Gastroesophageal sphincter (tissue), 4 donors: ENCODE data around the gene SYT14. TPM values are rescaled to one million over a fixed set of nuclear protein-coding genes. Genes with fewer than 3 reads are reported as not detected.
"Not testable (repeated sequence)": the region's sequence is repeated elsewhere in the genome, so short reads cannot be mapped to it uniquely, and the experiment has no call there.

Experiments
- ATAC-seq: fragments of 150-250 bp; one replicate; pipeline ENCODE4 v1.9.1; 2016; ENCODE audit warnings: mild to moderate bottlenecking, moderate library complexity
- H3K27ac ChIP-seq, 4 donors: fragments of 200-600 bp; sonication (generic) in 3 of 4; 1 replicate in 3 of 4; 2 replicates in 1 of 4; pipeline ENCODE4 v1.5.1; 2016 to 2019
- H3K27me3 ChIP-seq: fragments of 200-600 bp; sonication (generic); one replicate; pipeline ENCODE4 v1.5.1; 2019
- H3K36me3 ChIP-seq, 2 donors: fragments of 200-600 bp; sonication (generic); one replicate each; pipeline ENCODE4 v1.5.1; 2019; ENCODE audit warnings: control low read depth in 1 of 2
- H3K4me1 ChIP-seq, 3 donors: fragments of 200-600 bp; sonication (generic); 1 replicate in 2 of 3; 2 replicates in 1 of 3; pipeline ENCODE4 v1.5.1; 2016 to 2019; ENCODE audit warnings: control low read depth in 2 of 3
- H3K4me3 ChIP-seq, 2 donors: fragments of 200-600 bp; sonication (generic); one replicate each; pipeline ENCODE4 v1.5.1; 2019; ENCODE audit warnings: mild to moderate bottlenecking in 1 of 2, moderate library complexity in 1 of 2
- H3K9me3 ChIP-seq, 3 donors: fragments of 200-600 bp; sonication (generic); one replicate each; pipeline ENCODE4 v1.5.1; 2017 to 2019; ENCODE audit warnings: control low read depth in 2 of 3
- CTCF ChIP-seq, 4 experiments: fragments of 200-600 bp in 2 of 4; fragments of 450-650 bp in 2 of 4; sonication (generic) in 1 of 4; IDR thresholded peaks; one replicate each; pipeline ENCODE4 v1.5.1; 2017 to 2019; ENCODE audit warnings: antibody characterized with exemption in 4 of 4, mild to moderate bottlenecking in 2 of 4, moderate library complexity in 2 of 4
- EP300 ChIP-seq: sonication (generic); formaldehyde crosslinking; IDR thresholded peaks from one replicate; pipeline ENCODE4 v1.6.1; 2017; ENCODE audit warnings: antibody characterized with exemption, mild to moderate bottlenecking
- POLR2A ChIP-seq, 2 donors: fragments of 450-650 bp; IDR thresholded peaks; one replicate each; pipeline ENCODE4 v1.6.1; 2017; ENCODE audit warnings: antibody characterized with exemption in 2 of 2, mild to moderate bottlenecking in 2 of 2, moderate library complexity in 1 of 2
- POLR2AphosphoS5 ChIP-seq: sonication (generic); formaldehyde crosslinking; IDR thresholded peaks from one replicate; pipeline ENCODE4 v1.6.1; 2017; ENCODE audit warnings: antibody characterized with exemption
- WGBS, 2 donors: methylation state at CpG; one replicate each; pipeline ENCODE4 v1.1.5; 2018; ENCODE audit warnings: low coverage in 1 of 2; 5-methylcytosine and 5-hydroxymethylcytosine counted together
- total RNA-seq, 4 donors: library from RNA; depleted of rRNA; stranded (reverse); fragments of >200 nt; gene quantifications; one replicate each; pipeline ENCODE4 v1.1.0, GENCODE V29; 2016

The SYT14 gene
- total RNA-seq, 4 donors from 2014 or later = under 0.01 to 0.27 TPM; not detected in 2

GRCh38 chr1:210170220-210170619 is 232.2 kb downstream of the SYT14 start:
- Histone ChIP-seq H3K27ac (no peak overlapping the region), H3K27me3 (peaks cover 10% of the 10 kb centered on the region), H3K4me1 (no peaks in the 10 kb centered on the region), H3K4me3 (no peak overlapping the region), H3K9me3 (no peaks in the 10 kb centered on the region), H3K36me3 (no peaks in the 10 kb centered on the region)
- ATAC-seq = no peak
- 32 to 41% methylated on average over 7 of the region's 7 CpGs for WGBS, 2 donors
- no peak for TF ChIP-seq CTCF (IDR thresholded peaks at IDR 0.05)
- no peak for TF ChIP-seq EP300

- Histone ChIP-seq H3K4me1 (no peaks in the 10 kb centered on the region), H3K27me3 (peaks cover 10% of the 10 kb centered on the region), H3K36me3 (no peaks in the 10 kb centered on the region), H3K27ac (no peak overlapping the region), H3K9me3 (no peaks in the 10 kb centered on the region), H3K4me3 (no peak overlapping the region)
- no peak for ATAC-seq
- TF ChIP-seq POLR2AphosphoS5 (no peak), EP300 (no peak), CTCF (IDR thresholded peaks at IDR 0.05) (no peak), POLR2A (IDR thresholded peaks at IDR 0.05) (no peak)
- WGBS, 2 donors = 90 to 94% methylated on average over 4 to 7 of the region's 8 CpGs
These were observed 236.1 kb downstream of the SYT14 start for GRCh38 chr1:210174133-210174532.

GRCh38 chr1:210185063-210185462 is 247.0 kb downstream of the SYT14 start:
- Histone ChIP-seq H3K4me3 (no peak overlapping the region), H3K4me1 (no peaks in the 10 kb centered on the region), H3K27me3 (no peaks in the 10 kb centered on the region), H3K27ac (no peak overlapping the region), H3K36me3 (no peaks in the 10 kb centered on the region), H3K9me3 (no peaks in the 10 kb centered on the region)
- WGBS, 2 donors = 53 to 88% methylated on average over 2 of the region's 2 CpGs
- ATAC-seq = no peak
- TF ChIP-seq POLR2A (IDR thresholded peaks at IDR 0.05) (no peak), EP300 (no peak), POLR2AphosphoS5 (no peak), CTCF (IDR thresholded peaks at IDR 0.05) (no peak)

- H3K36me3 ChIP-seq, H3K9me3 ChIP-seq, H3K27me3 ChIP-seq, H3K27ac ChIP-seq, H3K4me3 ChIP-seq, H3K4me1 ChIP-seq, ATAC-seq: not testable (repeated sequence)
- 80 to 88% methylated on average over 15 to 17 of the region's 18 CpGs for WGBS, 2 donors
These were observed 250.0 kb downstream of the SYT14 start for GRCh38 chr1:210187849-210188606.

GRCh38 chr1:210189426-210189825 is 251.4 kb downstream of the SYT14 start:
- no peak for ATAC-seq
- 60 to 82% methylated on average over 1 to 6 of the region's 7 CpGs for WGBS, 2 donors
- no peaks in the 10 kb centered on the region for H3K4me1 ChIP-seq
- H3K9me3 ChIP-seq = no peaks in the 10 kb centered on the region
- H3K27me3 ChIP-seq = no peaks in the 10 kb centered on the region
- TF ChIP-seq POLR2A (IDR thresholded peaks at IDR 0.05) (no peak), POLR2AphosphoS5 (no peak), CTCF (IDR thresholded peaks at IDR 0.05) (no peak), EP300 (no peak)
- H3K4me3 ChIP-seq = no peak overlapping the region
- no peaks in the 10 kb centered on the region for H3K36me3 ChIP-seq
- H3K27ac ChIP-seq = no peak overlapping the region
